COR-L47 (cell line): ENCODE results near the gene CNTNAP2.
A peak's percentile ranks its signal among the peaks of the same experiment; 100 is the strongest.

Source experiments
- DNase-seq: peaks from one replicate; lab custom pipeline; 2025; lab: John Stamatoyannopoulos, UW

Gene CNTNAP2

GRCh38 chr7:148028165-148028564 lies 1911.6 kb downstream of the CNTNAP2 start:
- no peak for DNase-seq

DNA sequence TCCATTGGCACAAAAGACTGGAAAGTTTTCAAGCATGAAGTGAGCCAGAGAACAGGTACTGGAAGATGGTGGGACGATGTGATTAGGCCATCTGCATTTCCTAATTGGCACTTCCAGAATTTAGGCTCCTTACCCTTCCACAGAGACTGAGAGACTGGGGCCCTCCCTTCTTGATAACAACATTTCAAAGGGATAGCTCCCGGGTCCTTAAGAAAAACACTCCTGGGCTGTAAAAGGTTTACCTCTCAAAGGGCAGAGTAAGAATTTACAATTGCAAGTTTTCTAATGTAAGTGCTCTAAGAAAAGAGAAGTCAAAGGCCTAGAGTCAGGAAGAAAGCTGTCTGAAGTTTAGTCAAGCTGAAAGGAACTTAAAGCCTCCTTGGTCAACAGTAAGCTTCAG lies 1914.4 kb downstream of the CNTNAP2 start:
- no peak for DNase-seq

DNA sequence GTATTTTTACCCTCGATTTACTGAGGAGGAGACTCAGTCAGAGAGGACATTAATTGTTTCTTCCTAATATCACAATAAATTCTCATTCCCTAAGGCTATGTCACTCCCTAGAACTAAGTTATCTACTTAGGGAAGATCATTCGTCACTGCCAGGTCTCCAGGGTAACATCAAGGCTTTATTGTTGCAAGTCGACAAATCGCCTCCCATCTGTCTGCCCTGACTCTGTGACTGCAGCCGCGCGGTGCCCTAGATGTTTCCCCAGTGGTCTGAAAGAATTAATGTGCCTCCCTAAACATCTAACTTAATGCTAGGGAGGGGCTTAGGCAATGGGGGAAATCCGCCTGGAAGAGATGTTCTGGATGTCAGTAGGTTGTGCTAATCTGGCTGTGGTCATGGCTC lies 1915.2 kb downstream of the CNTNAP2 start:
- no peak for DNase-seq

DNA sequence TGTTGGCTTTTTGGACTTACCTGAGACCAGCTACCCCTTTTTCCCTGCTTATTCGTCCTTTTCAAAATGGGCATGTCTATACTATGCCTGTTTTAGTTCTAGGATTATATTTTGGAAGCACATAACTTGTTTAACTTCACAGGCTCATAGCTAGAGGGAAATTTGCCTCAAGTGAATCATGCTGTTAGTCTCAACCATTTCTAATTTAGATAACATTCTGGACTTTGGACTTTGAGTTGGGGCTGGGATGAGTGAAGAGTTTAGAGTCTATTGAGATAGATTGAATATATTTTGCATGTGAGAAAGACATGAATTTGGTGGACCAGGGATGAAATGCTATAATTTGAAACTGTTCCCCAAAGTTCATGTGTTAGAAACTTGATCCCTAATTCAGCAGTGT lies 1919.3 kb downstream of the CNTNAP2 start:
- no peak for DNase-seq

DNA sequence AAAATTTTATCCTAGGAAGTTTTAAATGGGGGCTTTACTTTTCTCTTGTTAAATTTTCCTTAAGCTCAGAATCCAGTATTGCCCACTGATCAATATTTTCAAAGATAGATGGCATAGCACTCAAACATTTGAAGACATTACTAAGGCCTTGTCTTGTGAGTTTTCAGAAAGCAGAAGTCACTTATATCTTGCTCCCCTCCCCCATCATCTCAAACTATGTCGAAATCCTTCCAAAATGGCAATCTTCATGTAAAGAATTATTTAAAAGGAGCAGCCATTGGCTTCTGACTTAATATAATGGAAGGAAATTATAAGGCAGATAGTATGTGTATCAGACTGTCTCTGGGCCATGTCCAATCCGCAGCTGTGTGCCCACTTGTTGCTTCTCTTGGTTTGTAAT lies 1920.4 kb downstream of the CNTNAP2 start:
- no peak for DNase-seq

GRCh38 chr7:148041156-148041555 lies 1924.6 kb downstream of the CNTNAP2 start:
- no peak for DNase-seq

DNA sequence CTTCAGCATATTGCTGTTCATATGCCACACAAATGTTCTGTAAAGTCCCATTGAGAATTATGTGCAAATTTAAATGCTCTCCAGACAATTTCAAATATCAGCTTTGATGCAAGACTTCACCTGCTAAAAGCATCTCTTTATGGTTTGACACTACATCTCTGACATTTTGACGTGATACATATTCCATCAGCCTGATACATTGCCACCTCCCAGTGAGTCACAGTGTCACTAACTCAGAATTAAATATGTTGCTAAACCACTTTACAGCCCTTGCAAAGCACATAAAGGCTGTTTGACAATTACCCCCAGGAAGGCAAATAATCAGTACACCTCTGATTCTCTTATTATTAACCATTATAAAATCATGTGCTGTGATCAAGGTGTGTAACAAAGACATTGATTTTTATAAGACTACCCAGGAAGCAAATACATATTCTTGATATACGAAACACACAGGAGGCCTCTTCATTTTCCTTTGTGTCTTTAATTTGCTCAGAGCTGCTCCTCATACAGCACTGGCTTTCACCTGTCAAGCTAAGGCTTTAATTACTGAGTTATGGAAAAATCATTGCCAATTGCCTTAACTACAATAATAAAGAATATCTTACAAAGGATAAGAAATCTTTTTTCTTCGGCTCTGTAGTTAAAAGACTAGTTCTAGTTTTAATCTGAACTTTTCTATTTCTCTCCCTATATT lies 1926.5 kb downstream of the CNTNAP2 start:
- DNase-seq = peak; percentile 85

DNA sequence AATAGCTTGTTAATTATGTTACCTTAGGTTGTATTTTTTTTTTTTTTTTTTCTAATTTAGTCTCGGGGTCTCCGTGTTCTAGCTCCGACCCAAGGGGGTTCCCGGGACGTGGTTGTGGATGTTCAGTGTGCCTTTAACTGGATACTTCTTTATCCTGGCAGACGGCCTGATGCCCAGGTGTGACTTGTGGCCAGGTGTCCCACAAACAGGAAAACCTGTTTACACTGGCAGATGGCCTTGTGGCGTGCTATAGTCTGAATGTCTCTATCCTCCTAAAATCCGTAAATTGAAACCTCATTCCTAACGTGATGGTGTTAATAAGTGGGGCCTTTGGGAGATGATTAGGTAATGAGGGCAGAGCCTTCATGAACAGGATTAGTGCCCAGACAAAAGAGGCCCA lies 1927.6 kb downstream of the CNTNAP2 start:
- DNase-seq = peak; percentile 80

- DNase-seq = peak; percentile 94
Measured at GRCh38 chr7:148045521-148045920, 1928.9 kb downstream of the CNTNAP2 start.

GRCh38 chr7:148049068-148049467 lies 1932.5 kb downstream of the CNTNAP2 start:
- DNase-seq = no peak

- no peak for DNase-seq
Measured at GRCh38 chr7:148050492-148051158, 1934.0 kb downstream of the CNTNAP2 start.

- DNase-seq = no peak
Measured at GRCh38 chr7:148056406-148056805, 1939.8 kb downstream of the CNTNAP2 start.

GRCh38 chr7:148058092-148058491 lies 1941.5 kb downstream of the CNTNAP2 start:
- peak; percentile 79 for DNase-seq

DNA sequence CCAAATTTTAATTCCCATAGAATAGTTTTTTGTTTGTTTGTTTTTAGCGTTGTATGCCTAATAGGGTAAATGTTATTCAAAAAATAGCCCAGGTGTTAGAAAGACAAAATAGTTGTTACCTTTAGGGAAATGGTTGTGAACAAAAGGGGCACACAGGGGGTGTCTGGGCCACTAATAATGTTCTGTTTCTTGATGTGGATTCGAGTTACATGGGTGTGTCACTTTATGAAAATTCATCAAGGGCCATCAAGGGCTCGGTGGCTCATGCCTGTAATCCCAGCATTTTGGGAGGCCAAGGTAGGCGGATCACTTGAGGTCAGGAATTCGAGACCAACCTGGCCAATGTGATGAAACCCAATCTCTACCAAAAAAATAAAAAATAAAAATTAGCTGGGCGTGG lies 1942.2 kb downstream of the CNTNAP2 start:
- DNase-seq = no peak

- DNase-seq = no peak
Measured at GRCh38 chr7:148060724-148061123, 1944.1 kb downstream of the CNTNAP2 start.

DNA sequence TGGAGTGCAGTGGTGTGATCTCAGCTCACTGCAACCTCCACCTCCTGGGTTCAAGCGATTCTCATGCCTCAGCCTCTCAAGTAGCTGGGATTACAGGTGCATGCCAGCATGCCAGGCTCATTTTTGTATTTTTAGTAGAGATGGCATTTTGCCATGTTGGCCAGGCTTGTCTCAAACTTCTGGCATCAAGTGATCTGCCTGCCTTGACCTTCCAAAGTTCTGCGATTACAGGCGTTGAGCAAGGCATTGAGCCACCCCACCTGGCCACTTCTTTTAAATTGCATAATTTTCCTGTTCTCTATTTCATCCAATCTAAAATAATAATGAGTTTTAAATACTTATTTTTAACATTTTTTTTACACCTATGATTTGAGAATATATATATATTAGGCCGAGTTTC lies 1961.5 kb downstream of the CNTNAP2 start:
- peak; percentile 14 for DNase-seq

DNA sequence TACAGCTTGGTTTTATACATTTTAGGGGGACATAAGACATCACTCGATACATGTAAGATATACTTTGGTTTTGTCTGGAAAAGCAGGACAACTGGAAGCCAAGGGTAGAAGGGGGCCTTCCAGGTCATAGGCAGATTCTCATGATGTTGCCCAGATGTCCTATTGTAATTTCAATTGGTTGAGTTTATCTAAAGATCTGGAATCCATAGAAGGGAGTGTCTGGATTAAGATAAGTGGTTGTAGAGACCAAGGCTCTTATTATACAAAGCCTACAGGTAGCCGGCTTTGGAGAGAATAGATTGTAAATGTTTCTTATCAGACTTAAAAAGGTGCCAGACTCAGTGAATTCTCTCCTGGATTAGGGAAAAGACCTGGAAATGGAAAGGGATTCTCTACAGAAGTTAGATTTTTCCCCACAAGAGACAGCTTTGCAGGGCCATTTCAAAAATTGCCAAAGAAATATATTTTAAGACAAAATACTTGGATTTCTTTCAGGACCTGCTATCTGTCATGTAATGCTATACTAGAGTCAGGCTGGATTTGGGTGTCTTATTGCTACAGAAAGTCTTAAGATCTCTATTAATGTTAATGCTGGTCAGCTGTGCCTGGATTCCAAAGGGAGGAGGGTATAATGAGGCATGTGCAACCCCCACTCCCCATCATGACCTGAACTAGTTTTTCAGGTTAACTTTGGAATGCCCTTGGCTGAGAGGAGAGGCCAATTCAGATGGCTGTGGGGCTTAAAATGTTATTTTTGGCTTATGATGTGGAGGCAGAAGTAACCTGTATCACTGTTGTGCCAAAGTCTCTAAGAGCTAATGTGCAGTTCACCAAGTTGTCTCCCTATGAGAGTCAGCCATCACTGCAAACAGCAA lies 1962.8 kb downstream of the CNTNAP2 start:
- no peak for DNase-seq

GRCh38 chr7:148083448-148083847 lies 1966.8 kb downstream of the CNTNAP2 start:
- DNase-seq = no peak

- DNase-seq = peak; percentile 73
Measured at GRCh38 chr7:148084138-148084537, 1967.5 kb downstream of the CNTNAP2 start.

- DNase-seq = no peak
Measured at GRCh38 chr7:148091882-148092281, 1975.3 kb downstream of the CNTNAP2 start.

GRCh38 chr7:148093375-148094166 lies 1977.0 kb downstream of the CNTNAP2 start:
- no peak for DNase-seq

DNA sequence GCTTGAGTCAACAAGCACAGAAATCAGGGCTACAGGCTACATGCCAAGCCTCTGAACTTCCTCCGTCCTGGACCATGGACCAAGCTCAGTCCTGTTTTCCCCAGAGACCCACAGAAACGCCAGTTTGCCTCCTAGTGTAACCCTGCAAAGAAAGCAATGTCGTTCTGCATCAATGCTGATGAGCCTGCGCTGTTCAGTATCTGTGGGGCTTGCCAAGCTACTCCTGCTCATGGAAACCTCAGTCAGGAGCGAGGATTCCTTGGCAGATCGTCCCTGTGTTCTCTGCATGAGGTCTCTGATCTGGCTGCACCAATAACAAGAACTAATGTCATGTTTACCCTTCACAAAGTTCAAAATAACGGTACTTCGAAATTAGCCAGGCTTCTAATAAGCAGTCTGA lies 1978.5 kb downstream of the CNTNAP2 start:
- no peak for DNase-seq
